ENCODE results near the gene DNAH8. TPM values are rescaled to one million over a fixed set of nuclear protein-coding genes. Genes with fewer than 3 reads are reported as not detected.
A peak's percentile ranks its signal among the peaks of the same experiment; 100 is the strongest.

Gene DNAH8
- total RNA-seq, 1 donor from 2014 or later, result 0.05 TPM

DNA sequence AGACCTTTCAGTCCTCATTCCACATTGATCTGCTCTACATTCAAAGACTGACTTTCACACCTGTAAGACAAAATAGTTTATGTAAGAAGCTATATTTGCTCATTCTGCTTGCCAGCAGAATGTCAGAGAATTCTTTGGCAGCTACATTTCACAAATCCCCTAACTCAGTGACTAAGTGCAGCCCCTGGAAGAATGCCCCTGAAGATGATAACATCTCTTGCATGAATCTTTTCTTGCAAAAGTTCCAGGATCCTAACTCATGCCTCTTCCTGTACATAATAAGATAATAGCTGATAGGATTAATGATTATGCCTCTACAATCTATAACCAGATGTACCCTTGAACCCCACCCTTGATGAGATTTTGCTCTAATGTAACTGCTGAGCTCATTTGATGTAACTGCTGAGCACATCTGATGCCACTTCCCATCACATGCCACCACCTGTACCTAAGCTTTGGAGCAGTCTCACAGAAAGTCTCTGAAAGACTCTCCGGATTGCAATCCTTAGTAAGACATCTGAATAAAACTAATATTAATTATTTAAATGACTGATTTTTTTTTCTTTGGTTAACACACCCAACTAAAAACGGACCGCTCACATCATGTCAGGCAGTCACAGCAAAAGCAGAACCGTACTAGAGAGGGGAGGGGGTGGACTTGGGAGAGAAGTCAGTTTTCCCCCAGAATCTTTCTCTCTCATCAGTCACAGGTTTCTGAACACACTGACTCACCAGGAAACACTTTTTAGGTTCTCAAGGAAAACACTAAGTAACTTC, 684 bp upstream of the DNAH8 start:
- H3K4me3 Mint-ChIP-seq, result no peak overlapping the region
- H3K36me3 Mint-ChIP-seq (ENCODE audit: low read depth), result peaks cover 5% of the 10 kb centered on the region
- peaks cover 8% of the 10 kb centered on the region for H3K9me3 Mint-ChIP-seq
- no peak overlapping the region for H3K27ac Mint-ChIP-seq (ENCODE audit: unreplicated experiment)
- TF ChIP-seq, protein P1, sequence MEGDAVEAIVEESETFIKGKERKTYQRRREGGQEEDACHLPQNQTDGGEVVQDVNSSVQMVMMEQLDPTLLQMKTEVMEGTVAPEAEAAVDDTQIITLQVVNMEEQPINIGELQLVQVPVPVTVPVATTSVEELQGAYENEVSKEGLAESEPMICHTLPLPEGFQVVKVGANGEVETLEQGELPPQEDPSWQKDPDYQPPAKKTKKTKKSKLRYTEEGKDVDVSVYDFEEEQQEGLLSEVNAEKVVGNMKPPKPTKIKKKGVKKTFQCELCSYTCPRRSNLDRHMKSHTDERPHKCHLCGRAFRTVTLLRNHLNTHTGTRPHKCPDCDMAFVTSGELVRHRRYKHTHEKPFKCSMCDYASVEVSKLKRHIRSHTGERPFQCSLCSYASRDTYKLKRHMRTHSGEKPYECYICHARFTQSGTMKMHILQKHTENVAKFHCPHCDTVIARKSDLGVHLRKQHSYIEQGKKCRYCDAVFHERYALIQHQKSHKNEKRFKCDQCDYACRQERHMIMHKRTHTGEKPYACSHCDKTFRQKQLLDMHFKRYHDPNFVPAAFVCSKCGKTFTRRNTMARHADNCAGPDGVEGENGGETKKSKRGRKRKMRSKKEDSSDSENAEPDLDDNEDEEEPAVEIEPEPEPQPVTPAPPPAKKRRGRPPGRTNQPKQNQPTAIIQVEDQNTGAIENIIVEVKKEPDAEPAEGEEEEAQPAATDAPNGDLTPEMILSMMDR (conservative IDR thresholded peaks at IDR 0.05), result no peak
- H3K4me1 Mint-ChIP-seq, result no peaks in the 10 kb centered on the region
- DNase-seq (ENCODE audit: low read depth, low spot score), result no peak
- H3K27me3 Mint-ChIP-seq (ENCODE audit: low read depth), result peaks cover 3% of the 10 kb centered on the region

DNA sequence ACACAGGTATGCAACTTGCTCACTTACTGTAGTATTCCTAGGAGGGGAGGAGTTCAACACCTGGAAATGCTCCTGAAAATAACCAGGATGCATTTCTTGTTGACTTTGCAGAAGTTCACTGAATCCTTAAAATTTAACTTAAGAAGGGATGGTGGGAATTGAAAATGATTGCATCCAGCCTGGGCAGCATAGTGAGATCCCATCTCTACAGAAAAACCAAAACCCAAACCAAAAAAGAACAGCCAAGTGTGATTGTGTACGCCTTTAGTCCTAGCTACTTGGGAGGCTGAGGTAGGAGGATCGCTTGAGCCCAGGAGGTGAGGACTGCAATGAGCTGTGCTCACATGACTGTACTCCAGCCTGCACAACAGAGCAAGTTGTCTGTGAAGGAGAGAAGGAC, 1.7 kb downstream of the DNAH8 start:
- no peaks in the 10 kb centered on the region for H3K9me3 Mint-ChIP-seq
- H3K4me1 Mint-ChIP-seq, result no peaks in the 10 kb centered on the region
- peaks cover 3% of the 10 kb centered on the region for H3K27me3 Mint-ChIP-seq (ENCODE audit: low read depth)
- DNase-seq (ENCODE audit: low read depth, low spot score), result no peak
- no peaks in the 10 kb centered on the region for H3K36me3 Mint-ChIP-seq (ENCODE audit: low read depth)
- TF ChIP-seq, protein P1 (conservative IDR thresholded peaks at IDR 0.05), result no peak
- no peak overlapping the region for H3K27ac Mint-ChIP-seq (ENCODE audit: unreplicated experiment)
- H3K4me3 Mint-ChIP-seq, result no peak overlapping the region

DNA sequence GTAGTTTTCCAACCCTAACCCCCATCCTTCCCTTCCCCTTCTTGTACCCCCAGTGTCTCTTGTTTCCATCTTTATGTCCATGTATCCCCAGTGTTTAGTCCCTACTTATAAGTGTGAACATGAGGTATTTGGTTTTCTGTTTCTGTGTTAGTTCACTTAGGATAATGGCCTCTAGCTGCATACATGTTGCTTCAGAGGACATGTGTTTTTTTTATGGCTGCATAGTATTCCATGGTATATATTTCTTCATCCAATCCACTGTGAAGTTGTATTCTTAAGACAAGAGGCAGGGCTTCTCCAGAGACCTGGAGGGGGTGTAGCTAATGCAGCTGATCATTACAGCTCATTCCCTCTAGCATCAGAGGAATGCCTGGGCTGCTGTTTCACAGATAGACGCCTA, 4.2 kb downstream of the DNAH8 start:
- no peak for DNase-seq (ENCODE audit: low read depth, low spot score)

DNA sequence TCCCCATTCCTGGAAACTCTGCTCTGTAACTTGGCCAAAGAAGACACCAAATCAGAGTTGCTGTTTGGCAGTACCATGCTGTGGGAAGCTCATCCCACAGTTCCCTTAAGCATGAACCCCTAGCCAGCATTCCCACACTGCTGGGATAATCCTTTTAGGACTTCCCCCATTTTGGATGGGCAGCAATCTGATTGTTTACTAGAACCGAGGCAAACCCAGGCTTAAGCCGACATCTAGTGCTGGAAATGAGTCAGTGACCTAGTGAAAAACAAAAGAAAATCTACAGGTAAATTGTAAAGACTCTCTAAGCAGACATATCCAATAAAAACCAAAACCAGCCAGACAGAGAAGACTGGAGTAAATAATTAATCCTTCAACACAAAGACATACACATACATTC, 5.2 kb downstream of the DNAH8 start:
- no peak for DNase-seq (ENCODE audit: low read depth, low spot score)
- Mint-ChIP-seq H3K4me3 (no peak overlapping the region), H3K4me1 (peaks cover 2% of the 10 kb centered on the region), H3K9me3 (no peaks in the 10 kb centered on the region), H3K27me3 (ENCODE audit: low read depth) (peaks cover 3% of the 10 kb centered on the region), H3K27ac (ENCODE audit: unreplicated experiment) (no peak overlapping the region), H3K36me3 (ENCODE audit: low read depth) (no peaks in the 10 kb centered on the region)
- TF ChIP-seq, protein P1 (conservative IDR thresholded peaks at IDR 0.05), result peak; percentile 22

More for the DNA sequence above, 4.2 kb downstream of the DNAH8 start:
- no peaks in the 10 kb centered on the region for H3K9me3 Mint-ChIP-seq
- TF ChIP-seq, protein P1 (conservative IDR thresholded peaks at IDR 0.05), result no peak
- no peak overlapping the region for H3K4me3 Mint-ChIP-seq
- no peaks in the 10 kb centered on the region for H3K4me1 Mint-ChIP-seq
- H3K27ac Mint-ChIP-seq (ENCODE audit: unreplicated experiment), result no peak overlapping the region
- H3K36me3 Mint-ChIP-seq (ENCODE audit: low read depth), result no peaks in the 10 kb centered on the region
- peaks cover 3% of the 10 kb centered on the region for H3K27me3 Mint-ChIP-seq (ENCODE audit: low read depth)

DNA sequence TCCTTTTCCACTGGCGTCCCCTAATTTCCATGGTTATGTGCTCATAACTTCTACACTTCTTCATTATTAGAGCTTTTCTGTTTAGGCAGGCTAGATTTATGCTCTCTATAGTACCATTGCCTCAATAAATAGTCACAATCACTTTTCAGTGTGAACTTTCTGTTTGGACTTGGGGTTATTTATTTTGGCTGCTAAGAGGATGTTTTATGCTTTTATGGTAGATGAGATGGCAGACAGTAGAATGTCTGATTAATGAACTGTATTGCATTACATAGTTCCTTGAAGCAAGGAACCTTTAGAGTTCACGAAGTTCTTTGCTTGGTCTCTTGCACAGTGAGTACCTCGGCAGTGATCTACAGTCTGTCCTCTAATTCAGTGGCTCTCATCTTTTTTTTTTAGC, 6.9 kb downstream of the DNAH8 start:
- Mint-ChIP-seq H3K27ac (ENCODE audit: unreplicated experiment) (no peak overlapping the region), H3K4me1 (peaks cover 9% of the 10 kb centered on the region), H3K36me3 (ENCODE audit: low read depth) (no peaks in the 10 kb centered on the region), H3K9me3 (no peaks in the 10 kb centered on the region), H3K27me3 (ENCODE audit: low read depth) (peaks cover 3% of the 10 kb centered on the region), H3K4me3 (no peak overlapping the region)
- DNase-seq (ENCODE audit: low read depth, low spot score), result no peak
- TF ChIP-seq, protein P1 (conservative IDR thresholded peaks at IDR 0.05), result no peak
